Stimulated activated CD8-positive, alpha-beta memory T cell treated with anti-CD3 and anti-CD28 coated beads, Interleukin-2, amount 100 ng/mL, for 48 hours (primary cell): Measurements from ENCODE around the gene AMBRA1.

Source experiments
- DNase-seq, 2 donors: peaks; one replicate each; pipeline ENCODE4 v3.0.0-alpha.2; 2020; ENCODE audit warnings: low read depth in 2 of 2

The AMBRA1 gene

DNA sequence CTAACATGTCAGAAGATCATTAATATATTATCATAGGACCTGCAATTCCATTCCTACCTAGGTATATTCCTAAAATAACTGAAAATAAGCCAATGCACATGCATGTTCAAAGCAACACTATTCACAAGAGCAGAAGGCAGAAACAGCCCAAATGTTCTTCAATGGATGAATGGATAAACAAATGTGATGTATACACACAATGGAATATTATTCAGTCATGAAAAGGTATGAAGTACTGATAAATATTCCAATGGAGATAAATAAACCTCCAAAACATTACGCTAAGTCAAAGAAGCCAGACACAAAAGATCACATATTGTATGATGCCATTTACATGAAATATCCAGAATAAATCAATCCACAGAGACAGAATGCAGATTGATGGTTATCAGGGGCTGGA is 16.8 kb downstream of the AMBRA1 start:
- DNase-seq, result no peak

DNA sequence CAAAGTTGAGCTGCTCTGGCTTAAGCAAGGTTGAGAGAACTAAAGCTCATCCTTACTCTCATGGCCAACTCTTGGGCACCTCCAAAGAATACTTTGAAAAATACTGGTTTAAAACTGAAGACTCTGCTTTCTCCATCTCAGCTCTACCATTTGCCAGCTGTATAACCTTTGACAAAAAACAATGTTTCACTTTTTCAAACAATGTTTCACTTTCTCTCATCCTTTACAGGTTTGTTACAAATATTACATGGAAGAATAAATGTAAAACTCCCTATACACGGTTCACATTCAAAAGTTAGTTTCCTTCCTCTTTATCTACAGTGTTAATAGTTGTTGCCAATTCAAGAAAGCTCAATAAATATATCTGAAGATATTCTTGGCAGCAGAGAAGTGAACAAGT is 19.2 kb downstream of the AMBRA1 start:
- no peak for DNase-seq

DNA sequence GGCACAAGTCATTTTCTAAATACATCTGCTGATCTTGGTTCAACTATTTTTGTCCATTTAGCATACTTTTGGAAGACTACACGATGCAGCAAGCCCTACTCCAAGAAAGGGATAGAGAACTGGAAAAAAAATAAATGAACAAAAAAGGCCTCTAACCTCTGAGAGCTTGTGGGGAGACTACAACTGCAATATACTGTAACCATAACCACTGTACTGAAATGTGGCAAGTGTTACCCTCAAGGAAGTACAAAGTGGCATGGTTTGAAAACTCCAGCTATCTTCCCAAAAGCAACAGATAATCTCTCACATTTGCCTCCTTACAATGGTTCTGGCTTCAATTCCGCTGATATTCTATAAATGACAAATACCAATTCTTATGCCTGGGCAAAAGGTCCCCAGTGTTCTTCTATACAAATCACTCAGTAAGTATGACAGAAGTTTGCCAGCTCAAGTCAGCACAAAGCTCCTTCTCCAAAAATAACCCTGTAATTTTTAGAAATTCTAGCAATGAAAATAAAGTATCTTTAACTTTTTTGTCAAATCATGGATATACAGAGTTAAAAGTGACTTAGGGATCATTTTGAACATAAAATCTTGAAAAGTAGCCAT is 22.9 kb downstream of the AMBRA1 start:
- DNase-seq, result no peak

DNA sequence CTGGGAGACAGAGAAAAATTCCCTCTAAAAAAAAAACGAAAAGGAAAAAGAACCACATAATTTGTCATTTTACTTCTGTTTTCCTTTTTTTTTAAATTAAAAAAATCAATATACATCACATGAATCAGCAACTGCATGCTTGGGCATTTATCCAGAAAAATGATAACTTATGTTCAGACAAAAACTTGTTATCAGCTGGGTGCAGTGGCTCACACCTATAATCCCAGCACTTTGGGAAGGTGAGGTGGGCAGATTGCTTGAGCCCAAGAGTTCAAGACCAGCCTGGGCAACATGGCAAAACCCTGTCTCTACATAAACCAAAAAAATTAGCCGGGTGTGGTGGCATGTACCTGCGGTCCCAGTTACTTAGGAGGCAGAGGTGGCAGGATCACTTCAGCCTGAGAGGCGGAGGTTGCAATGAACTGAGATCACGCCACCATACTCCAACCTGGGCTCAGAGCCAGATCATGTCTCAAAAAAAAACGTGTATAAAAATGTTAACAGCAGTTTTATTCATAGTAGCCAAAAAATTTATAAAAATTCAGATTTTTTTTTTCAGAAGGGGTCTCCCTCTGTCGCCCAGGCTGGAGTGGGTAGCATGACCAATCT is 28.5 kb downstream of the AMBRA1 start:
- no peak for DNase-seq

DNA sequence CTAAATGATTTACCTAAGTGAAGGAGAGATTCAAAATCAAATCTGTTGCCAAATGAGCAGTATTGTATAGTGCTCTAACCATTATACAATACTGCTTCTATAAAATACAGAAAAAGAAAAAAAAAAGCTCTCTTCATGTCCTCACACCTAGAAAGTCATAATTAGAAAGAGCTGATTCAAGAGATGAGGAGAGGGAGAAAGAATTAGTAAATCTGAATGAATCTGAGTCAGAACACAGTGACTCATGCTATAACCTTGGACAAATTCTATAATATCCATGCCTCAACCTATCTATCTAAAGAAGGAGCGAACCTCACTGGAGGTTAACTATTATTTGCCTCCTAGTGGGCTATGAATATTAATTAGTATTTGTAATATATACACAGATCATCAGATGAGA is 29.4 kb downstream of the AMBRA1 start:
- no peak for DNase-seq

DNA sequence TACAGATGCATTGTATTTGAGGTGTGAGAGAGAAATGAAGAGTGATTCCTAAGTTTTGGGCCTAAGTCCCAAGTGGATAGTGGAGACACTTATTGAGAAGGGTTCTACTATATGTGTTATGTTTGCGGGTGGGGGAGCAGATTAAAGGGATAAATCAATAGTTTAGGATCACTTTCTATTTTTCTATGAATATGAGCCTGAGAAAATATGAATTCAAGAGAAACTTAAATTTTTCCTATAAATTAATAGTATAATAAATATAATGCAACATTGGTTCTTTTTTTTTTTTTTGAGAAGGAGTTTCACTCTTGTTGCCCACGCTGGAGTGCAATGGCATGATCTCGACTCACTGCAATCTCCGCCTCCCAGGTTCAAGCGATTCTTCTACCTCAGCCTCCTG is 31.3 kb downstream of the AMBRA1 start:
- DNase-seq, result no peak

DNA sequence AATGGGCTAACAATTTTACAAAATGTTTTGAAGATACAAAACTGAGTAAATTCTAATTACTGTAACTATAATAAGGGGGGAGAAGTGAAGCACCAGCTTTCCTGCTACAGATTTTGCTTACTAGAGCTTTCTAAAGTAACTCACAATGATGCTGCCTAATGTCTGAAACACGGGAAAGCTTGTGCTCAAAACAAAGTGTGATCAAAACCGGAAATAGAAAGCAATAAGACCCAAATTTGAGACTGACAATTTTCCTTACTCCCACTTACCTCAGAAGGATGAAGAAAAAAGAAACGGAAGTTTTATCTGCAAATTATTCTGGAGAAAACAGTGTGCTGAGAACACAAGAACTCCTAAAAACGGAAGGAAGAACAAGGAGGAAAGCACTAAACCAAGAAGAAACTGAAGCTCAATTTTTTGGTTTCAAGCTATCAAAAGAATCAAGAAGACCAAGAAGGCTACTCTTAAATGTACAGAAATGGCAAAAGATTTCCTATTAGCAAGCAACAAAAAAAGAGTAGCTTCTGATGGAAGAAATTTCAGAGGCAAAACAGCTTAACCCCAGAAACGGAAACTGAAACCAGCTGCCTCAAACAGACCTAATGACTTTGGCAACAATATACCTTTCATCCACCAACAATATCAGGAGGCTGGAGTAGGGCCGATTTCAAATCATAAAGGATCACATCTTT is 33.4 kb downstream of the AMBRA1 start:
- DNase-seq, result no peak

DNA sequence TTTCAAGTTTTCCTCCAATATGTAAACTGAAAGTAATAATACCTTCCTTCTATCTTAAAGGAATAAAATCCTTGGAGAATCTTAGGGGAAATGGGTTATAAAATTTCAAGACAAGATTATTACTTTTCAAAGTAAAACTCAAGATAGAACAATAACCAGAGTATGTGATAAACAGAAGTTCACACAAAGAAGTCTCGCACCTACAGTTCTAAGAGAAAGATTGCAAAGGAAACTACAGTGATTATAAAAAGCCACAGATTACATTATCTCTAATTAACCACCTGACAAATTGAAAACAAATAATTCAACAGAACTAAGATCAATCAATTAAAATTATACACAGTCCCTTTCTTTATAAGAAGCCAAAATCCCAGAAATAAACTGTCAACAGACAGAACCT is 34.0 kb downstream of the AMBRA1 start:
- no peak for DNase-seq

DNA sequence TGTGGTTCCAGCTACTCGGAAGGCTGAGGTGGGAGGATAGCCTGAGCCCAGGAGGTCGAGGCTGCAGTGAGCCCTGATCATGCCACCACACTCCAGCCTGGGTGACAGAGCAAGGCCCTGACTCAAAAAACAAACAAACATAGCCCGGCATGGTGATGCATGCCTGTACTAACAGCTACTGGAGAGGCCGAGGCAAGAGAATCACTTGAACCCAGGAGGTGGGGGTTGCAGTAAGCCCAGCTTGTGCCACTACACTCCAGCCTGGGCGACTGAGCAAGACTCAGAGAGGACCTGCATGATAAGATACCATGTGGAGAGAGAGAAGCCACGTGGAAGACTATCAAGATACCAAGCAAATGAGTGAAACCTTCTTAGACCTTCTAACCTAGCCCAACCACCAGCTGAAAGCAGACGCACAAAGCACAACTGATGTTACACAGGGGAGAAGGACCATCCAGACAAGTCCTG is 36.1 kb downstream of the AMBRA1 start:
- no peak for DNase-seq

DNA sequence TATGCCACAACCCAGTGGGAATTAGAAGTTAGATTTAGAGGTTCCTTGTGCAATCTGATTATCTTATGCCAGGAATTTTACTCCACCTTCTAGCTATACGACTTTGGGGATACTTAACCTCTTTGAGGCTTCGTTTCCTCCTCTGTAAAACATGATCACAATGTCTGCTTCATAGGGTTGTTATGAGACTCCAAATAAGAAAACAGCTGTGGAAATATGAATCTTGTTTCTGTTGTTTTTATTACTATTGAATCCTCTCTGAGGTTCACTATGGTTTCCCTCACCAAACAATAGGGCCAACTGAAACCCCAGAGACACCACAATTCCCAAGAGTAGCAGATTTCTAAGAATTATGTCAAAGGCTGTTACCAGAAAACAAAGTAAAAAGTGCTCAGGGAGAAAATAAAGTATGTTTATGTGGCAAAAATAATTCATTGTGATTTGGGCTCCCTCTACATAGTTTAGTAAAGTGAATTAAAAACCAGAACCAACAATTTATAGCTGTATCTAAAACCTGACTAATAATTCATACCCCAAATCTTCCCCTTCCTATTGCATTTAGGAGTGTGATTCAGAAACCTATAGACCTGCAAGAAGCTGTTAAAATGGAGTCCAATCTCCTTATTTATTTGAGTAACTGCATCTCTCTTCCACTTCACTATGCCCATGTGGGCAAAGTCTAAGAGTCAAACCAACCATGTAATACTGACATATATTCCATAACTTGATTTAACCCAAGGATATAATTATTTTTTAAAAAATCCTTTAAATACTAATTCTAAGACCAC is 38.4 kb downstream of the AMBRA1 start:
- DNase-seq, result no peak

DNA sequence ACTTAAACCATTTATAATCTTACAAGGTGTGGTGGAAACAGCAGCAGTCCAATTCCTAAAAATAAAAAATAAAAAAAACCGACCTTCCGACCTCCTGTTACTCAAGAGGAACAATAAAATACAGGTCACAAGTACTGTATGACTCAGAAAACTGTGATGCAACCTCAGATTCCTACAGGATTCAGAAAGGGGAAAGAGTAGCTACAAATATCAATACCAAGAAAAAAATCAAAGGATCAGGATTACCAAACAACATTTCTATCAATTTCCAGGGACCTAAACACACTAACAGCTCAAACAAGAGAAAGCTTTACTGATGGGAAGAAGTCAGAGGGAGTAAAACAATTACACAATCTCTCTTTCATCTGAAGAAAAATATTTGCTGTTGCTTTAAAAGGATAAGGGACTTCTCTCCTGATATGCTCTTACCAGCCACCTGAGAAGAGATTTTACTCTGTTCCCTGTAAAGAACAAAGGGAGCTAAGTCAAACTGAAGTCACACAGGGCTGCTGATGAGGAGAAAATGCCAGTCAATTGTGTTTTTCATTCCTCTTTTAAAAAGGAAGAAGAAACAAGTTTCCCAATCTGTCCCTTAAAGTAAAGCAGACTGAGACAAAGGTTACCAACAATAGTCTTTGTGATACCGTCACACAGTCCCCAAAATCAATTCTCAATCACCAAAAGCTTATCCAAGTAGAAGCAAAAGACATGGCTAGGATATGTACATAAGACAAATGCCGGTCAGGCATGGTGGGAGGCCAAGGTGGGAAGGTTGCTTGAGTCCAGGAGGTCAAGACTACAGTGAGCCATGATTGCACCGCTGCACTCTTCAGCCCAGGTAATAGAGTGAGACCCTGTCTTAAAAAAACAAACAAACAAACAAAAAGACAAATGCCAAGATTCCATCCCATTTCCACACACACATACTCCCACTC is 39.3 kb downstream of the AMBRA1 start:
- no peak for DNase-seq

DNA sequence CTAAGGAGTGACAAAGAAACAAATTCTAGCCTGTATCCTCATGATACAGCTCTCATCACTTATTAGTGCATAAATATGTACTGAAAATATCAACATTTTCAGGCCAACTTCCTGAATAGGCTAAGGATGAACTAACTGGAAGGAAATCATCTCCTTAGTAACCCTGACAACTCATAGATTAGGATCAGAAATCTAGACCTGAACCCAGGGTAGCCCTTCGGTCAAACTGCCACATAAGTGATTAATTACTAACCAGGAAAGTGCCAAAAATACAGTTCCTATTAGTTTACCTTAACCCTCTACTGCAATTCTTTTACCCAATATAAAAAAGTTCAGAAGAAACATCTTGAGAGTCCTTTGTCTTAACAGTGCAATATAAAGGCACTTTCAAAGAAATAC is 40.0 kb downstream of the AMBRA1 start:
- DNase-seq, result no peak

DNA sequence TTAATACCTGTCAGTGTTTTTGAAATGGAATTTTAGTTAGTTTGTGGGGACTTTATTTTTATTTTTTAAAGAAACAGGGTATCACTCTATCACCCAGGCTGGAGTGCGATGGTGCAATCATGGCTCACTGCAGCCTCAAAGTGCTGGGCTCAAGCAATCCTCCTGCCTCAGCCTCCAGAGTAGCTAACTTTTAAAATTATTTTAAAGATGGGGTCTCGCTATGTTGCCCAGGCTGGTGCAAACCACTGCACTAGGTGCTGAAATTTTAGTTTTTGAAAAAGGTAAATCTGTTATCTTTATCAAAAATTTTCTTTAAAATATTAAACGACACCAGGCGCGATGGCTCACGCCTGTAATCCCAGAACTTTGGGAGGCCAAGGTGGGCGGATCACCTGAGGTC is 42.6 kb downstream of the AMBRA1 start:
- DNase-seq, result no peak

DNA sequence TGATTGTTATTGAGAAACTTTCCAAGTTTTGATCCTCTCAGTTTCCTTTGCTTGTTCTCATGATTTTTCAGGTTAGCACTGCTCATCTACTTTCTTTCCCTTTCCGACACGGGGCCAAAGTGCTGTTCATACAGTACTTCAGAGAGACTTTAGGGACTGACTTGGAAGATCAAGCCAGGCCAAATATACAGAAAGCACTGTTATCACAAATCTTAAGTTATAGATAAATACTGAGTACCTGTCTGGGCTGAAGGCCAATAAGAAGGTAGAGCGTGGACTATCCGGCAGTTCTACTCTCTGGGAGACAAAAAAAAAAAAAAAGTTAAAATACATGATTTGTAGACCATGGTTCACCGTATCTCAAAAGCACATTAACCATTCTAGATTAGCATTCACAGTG is 46.2 kb downstream of the AMBRA1 start:
- no peak for DNase-seq

DNA sequence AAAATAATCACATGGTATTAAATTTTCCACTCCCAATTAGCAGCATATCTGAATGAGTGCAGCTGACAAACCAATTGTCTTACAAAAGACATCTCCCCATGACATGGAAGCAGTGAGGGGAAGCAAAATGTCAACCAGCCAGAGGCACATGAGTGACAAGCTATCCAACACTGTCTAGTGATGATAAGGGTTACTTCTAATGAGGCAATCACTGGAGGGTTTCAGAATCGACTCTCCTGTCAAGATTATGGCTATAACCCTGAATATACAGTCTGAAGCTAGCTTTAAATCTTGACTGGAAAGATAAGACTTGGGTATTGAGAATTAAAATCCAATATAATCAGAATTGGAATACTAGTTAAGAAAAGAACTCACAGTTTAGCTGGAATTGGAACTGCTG is 50.3 kb downstream of the AMBRA1 start:
- no peak for DNase-seq

DNA sequence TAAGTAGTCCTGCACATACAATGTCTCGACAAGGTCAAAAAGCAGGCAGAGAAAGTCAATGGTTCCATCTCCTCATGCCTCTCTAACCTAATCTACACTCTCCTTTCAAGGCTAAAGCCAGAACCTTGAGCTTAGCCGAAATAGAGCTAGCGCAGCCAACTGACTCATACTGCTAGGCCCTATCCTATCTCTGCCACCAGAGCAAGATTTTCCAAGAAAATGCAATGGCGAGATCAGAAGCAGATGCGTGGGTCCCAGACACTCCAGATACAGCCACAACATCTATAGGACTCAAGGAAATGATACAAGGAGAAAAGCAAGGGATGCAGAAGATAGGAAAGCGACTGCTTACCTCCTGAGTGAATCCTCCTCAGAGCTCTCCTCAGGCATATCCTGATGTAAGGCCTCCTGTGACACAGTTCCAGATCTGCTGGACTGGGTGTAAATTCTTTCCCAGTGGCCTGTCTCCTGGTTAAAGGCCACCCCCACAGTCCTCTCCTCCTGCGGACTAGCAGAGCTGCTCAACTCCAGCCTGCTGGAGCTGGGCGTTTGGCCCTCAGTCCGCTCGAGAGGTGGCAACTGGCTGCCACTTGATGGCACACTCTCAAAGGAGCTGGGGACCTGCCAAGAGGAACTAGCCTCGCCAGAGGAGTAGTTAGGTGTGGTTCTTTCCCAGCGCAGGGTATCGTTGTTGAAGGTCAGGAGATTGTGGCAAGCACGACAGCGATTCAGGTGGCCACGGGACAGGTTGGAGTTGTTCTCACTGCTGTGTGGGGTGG is 52.0 kb downstream of the AMBRA1 start:
- DNase-seq, result no peak

DNA sequence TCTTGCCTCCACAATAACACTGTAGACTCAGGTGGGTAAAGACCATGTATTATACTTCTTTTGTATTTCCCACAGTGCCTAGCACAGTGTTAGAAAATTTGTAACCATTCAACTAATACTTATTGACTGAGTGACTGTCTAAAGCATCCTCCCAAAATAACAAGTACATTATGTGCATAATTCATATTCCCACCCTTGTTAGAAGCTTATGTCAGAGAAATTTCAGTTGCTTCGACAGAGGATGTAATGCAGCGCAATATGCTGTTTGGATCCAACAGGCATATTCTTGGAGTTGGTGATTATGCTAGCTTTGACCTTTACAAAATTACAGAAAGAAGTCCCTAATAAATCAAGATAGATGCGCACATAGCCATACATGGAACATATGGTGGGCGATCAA is 53.0 kb downstream of the AMBRA1 start:
- DNase-seq, result no peak

DNA sequence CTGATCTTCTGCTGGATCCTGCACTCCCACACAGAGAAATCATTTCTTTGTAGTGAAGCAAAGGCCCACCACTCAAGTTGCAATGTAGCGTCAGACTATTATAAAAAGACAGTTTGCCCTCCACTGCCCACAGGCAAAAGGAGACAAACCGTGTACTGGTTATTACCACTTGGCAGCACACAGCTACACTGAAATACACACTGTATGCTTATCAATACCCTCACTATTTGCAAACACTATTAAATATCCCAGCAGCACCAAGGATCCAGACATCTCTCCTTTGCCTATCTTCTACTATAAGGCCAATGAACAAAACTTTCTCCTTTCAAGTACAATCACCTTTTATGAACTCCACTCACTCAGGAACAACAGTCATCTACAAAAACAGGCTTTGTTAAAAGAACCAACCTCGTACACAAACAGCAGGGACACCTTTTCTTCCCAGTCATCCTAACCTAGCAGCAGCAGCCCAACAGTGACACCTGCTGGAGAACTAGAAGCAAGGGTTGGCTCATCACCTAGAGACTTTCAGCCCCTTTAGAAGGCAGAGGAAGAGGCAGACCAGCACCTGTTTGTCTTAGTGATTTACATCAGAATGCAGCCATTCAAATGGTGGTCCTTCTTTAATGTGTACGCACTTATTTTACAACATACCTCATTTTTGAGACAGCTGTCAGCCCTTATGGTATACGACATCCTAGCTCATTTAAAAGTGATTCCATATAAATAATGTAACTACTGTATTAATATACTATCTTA is 56.1 kb downstream of the AMBRA1 start:
- peak in 1 of 2 donors; percentile 14 for DNase-seq

DNA sequence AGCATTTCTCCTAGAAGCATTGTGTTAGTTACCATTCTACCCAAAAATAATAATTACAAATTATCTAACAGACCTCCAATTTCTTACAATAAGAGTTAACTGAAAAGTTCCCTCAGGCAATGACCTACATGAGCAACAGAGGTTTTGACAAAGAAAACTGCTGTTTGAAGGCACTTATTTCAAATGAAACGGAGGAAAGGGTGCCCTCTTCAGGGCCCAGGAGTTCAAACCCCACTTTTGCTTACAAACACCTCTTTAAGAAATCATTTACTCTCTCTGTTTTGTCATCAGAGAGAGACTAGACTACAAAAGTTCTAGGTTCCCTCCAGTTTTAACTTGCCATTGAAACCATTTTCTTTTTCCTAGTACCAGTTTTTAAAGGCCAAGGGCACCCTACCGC is 56.7 kb downstream of the AMBRA1 start:
- DNase-seq, result no peak

DNA sequence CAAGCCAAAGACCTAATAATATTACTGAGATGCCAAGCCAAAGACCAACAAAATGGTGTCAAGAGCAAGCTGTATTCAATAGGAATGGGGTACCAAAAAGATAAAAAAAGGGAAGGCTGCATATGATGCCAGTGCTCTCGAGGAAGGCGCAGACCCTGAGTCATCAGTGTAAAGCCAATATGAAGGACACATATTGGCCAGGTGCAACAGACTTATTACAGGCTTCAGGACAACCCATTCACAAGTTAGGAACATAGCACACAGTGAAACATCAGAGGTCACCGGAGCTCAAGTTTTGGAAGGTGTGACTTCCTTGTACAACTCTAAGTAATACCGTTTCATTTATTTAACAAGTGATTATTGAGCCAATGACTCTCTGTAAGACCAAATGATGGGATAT is 58.1 kb downstream of the AMBRA1 start:
- no peak for DNase-seq
